ENCODE results near the gene C10orf90. TPM values are rescaled to one million over a fixed set of nuclear protein-coding genes. Genes with fewer than 3 reads are reported as not detected.
A peak's percentile ranks its signal among the peaks of the same experiment; 100 is the strongest.

C10orf90 gene
- total RNA-seq, 3 donors from 2014 or later = 0.16 to 30.4 (median 3.9) TPM

DNA sequence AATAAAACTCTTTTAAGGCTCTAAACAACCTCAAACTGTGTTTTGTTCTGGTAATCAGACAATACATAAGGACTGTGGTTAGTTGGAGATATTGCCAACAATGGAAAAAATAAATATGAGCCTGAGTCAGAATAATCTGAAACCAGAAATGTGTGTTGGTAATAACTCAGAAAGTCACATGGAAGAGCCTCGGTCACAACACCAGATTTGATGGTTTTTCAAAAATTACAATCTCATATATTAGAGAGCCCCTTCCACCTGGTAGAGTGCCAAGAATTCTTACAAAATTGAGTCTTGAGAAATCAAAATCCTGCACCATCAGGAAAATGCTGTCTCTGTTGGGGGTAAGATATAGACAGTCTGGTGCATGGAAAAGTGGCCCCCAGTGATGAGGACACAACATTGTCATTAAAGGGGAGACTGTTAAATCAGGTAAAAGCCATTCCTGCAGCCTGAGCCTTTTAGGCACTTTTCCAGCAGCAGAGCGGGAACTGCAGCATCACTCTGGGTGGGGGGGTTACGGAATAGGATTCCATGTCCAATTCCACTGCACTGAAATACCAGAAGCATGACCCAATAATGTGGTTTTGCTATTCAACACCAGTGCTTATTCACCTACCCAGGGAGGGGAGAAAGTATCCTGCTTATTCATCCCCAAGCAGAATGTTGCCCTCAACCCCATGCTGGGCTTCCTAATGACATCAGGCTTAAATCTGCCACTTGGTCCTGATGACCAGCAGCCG, 272.7 kb downstream of the C10orf90 start:
- intact Hi-C loops (cut with DNase I; ENCODE audit: low total_unique reads) = no loop called here
- TF ChIP-seq, protein P1, sequence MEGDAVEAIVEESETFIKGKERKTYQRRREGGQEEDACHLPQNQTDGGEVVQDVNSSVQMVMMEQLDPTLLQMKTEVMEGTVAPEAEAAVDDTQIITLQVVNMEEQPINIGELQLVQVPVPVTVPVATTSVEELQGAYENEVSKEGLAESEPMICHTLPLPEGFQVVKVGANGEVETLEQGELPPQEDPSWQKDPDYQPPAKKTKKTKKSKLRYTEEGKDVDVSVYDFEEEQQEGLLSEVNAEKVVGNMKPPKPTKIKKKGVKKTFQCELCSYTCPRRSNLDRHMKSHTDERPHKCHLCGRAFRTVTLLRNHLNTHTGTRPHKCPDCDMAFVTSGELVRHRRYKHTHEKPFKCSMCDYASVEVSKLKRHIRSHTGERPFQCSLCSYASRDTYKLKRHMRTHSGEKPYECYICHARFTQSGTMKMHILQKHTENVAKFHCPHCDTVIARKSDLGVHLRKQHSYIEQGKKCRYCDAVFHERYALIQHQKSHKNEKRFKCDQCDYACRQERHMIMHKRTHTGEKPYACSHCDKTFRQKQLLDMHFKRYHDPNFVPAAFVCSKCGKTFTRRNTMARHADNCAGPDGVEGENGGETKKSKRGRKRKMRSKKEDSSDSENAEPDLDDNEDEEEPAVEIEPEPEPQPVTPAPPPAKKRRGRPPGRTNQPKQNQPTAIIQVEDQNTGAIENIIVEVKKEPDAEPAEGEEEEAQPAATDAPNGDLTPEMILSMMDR (IDR thresholded peaks at IDR 0.05) = no peak
- TF ChIP-seq POLR2AphosphoS5 (IDR thresholded peaks at IDR 0.05) = no peak
- TF ChIP-seq POLR2A (IDR thresholded peaks at IDR 0.05) = no peak
- DNase-seq (ENCODE audit: low spot score in 2 of 2) = no peak

DNA sequence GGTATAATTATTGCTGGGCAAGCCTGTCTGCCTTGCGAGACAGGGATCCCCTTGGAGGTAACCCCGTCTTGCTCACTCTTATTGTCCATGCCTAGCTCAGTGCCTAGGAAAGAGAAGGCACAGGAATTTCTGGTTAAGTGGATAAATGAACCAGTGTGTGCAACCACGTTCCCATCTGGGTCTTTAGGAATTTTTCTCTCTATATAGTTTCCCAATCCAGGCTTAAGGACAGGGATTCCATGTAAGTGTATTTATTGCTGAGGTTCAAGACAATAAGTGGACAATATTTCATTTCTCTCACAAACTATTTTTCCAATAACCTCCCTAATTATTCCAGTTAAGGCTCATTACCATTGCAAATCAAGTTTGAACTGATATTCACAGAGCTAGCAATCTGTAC, 273.3 kb downstream of the C10orf90 start:
- intact Hi-C loops (cut with DNase I; ENCODE audit: low total_unique reads) = no loop called here
- H3K36me3 ChIP-seq = no peaks in the 10 kb centered on the region
- H3K4me3 ChIP-seq = no peak overlapping the region
- H3K9me3 ChIP-seq = no peaks in the 10 kb centered on the region
- no peak overlapping the region for H3K27ac ChIP-seq
- DNase-seq (ENCODE audit: low spot score in 2 of 2) = no peak
- TF ChIP-seq POLR2AphosphoS5 (IDR thresholded peaks at IDR 0.05) = no peak
- no peak for TF ChIP-seq POLR2A (IDR thresholded peaks at IDR 0.05)
- TF ChIP-seq, protein P1 (IDR thresholded peaks at IDR 0.05) = no peak
- no peaks in the 10 kb centered on the region for H3K4me1 ChIP-seq
- H3K27me3 ChIP-seq = no peaks in the 10 kb centered on the region

More for the DNA sequence above, 272.7 kb downstream of the C10orf90 start:
- peak overlapping the region in 1 of 2 donors; percentile 20 for H3K27ac ChIP-seq
- H3K9me3 ChIP-seq = no peaks in the 10 kb centered on the region
- no peaks in the 10 kb centered on the region for H3K27me3 ChIP-seq
- no peaks in the 10 kb centered on the region for H3K36me3 ChIP-seq
- no peaks in the 10 kb centered on the region for H3K4me1 ChIP-seq
- no peak overlapping the region for H3K4me3 ChIP-seq

DNA sequence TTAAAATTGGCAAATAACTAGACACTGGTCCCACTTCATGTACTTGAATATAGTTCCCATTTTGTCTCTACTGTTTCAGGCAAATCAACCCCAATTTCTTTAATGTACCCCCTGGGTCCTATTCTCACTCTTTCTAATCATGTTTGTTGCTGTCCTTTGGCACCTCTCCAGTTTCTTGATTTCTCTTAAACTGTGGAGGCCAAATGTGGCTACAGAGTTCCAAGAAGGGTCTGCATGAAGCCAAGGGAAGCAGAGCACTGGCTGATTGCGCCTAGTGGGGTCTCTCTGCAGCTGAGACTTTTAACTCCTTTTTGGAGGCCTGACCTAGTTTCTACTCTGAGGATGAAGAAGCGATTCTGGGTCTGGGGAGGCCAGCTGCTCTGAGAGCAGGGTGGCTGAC, 275.5 kb downstream of the C10orf90 start:
- H3K27me3 ChIP-seq = no peaks in the 10 kb centered on the region
- no peaks in the 10 kb centered on the region for H3K36me3 ChIP-seq
- no peak for TF ChIP-seq POLR2A (IDR thresholded peaks at IDR 0.05)
- no peak for TF ChIP-seq POLR2AphosphoS5 (IDR thresholded peaks at IDR 0.05)
- TF ChIP-seq, protein P1 (IDR thresholded peaks at IDR 0.05) = no peak
- H3K9me3 ChIP-seq = no peaks in the 10 kb centered on the region
- H3K4me3 ChIP-seq = no peak overlapping the region
- no peaks in the 10 kb centered on the region for H3K4me1 ChIP-seq
- H3K27ac ChIP-seq = no peak overlapping the region
- intact Hi-C loops (cut with DNase I; ENCODE audit: low total_unique reads) = no loop called here
- DNase-seq (ENCODE audit: low spot score in 2 of 2) = no peak

DNA sequence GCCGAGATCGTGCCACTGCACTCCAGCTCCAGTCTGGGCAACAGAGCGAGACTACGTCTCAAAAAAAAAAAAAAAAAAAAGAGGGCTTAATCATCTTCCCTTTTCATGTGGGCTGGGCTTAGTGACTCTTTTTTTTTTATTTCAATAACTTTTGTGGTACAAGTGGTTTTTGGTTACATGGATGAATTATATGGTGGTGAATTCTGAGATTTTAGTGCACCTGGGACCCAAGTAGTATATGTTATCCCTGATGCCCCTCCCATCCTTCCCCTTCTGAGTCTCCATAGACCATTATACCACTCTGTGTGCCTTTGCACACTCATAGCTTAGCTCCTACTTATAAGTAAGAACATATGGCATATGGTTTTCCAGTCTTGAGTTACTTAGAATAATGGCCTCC, 277.4 kb downstream of the C10orf90 start:
- H3K4me3 ChIP-seq = no peak overlapping the region
- H3K4me1 ChIP-seq = no peaks in the 10 kb centered on the region
- DNase-seq (ENCODE audit: low spot score in 2 of 2) = no peak
- TF ChIP-seq POLR2A (IDR thresholded peaks at IDR 0.05) = no peak
- TF ChIP-seq, protein P1 (IDR thresholded peaks at IDR 0.05) = no peak
- TF ChIP-seq POLR2AphosphoS5 (IDR thresholded peaks at IDR 0.05) = no peak
- H3K9me3 ChIP-seq = no peaks in the 10 kb centered on the region
- H3K27me3 ChIP-seq = no peaks in the 10 kb centered on the region
- intact Hi-C loops (cut with DNase I; ENCODE audit: low total_unique reads) = no loop called here
- no peaks in the 10 kb centered on the region for H3K36me3 ChIP-seq
- no peak overlapping the region for H3K27ac ChIP-seq

DNA sequence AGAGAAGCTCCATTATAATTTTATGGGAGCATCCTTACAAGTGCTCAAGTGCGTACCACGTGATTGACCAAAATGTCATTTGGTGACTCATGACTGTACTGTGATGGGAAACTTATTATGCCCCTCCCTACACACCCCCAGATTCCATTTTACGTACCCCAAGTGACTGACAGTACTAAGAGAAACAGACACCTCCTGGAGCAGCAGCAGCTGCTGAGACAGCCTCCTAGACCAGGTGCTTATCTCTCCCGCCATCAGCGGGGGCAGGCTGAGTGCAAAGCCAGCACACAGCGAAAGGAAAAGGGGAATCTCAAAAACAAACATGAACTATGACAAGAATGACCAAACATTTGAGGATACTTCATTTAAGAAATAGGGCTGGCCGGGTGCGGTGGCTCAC, 278.0 kb downstream of the C10orf90 start:
- intact Hi-C loops (cut with DNase I; ENCODE audit: low total_unique reads) = no loop called here
- no peak for DNase-seq (ENCODE audit: low spot score in 2 of 2)
- Histone ChIP-seq H3K27ac (no peak overlapping the region), H3K36me3 (no peaks in the 10 kb centered on the region), H3K4me3 (no peak overlapping the region), H3K4me1 (no peaks in the 10 kb centered on the region), H3K9me3 (no peaks in the 10 kb centered on the region), H3K27me3 (no peaks in the 10 kb centered on the region)
- TF ChIP-seq POLR2A (IDR thresholded peaks at IDR 0.05) (no peak), POLR2AphosphoS5 (IDR thresholded peaks at IDR 0.05) (no peak)
- TF ChIP-seq, protein P1 (IDR thresholded peaks at IDR 0.05) = no peak

Measured in breast epithelium (tissue), 4 donors.